DMS114 treated with DMSO at 0.1 percent for 48 hours (cell line): Measurements from ENCODE around the gene OVOL2.
"Not testable (repeated sequence)": the region's sequence is repeated elsewhere in the genome, so short reads cannot be mapped to it uniquely, and the experiment has no call there.

Source experiments
- DNase-seq: peaks from one replicate; lab custom pipeline; 2025; ENCODE audit not compliant: unreplicated experiment; lab: John Stamatoyannopoulos, UW

The OVOL2 gene

GRCh38 chr20:18058661-18059467 is 1.1 kb upstream of the OVOL2 start:
- DNase-seq: no peak

- no peak for DNase-seq
These were observed 256 bp upstream of the OVOL2 start for GRCh38 chr20:18057994-18058349.

GRCh38 chr20:18056174-18057100 is 1.3 kb downstream of the OVOL2 start:
- DNase-seq: no peak

- DNase-seq: no peak
These were observed 2.5 kb downstream of the OVOL2 start for GRCh38 chr20:18055261-18055660.

- no peak for DNase-seq
These were observed 4.9 kb downstream of the OVOL2 start for GRCh38 chr20:18052856-18053255.

- no peak for DNase-seq
These were observed 7.1 kb downstream of the OVOL2 start for GRCh38 chr20:18050628-18051027.

GRCh38 chr20:18048176-18048575 is 9.5 kb downstream of the OVOL2 start:
- no peak for DNase-seq

GRCh38 chr20:18046535-18046934 is 11.2 kb downstream of the OVOL2 start:
- no peak for DNase-seq

- DNase-seq: no peak
These were observed 15.5 kb downstream of the OVOL2 start for GRCh38 chr20:18042229-18042628.

- DNase-seq: no peak
These were observed 16.3 kb downstream of the OVOL2 start for GRCh38 chr20:18041462-18041861.

- no peak for DNase-seq
These were observed 18.7 kb downstream of the OVOL2 start for GRCh38 chr20:18039063-18039462.

GRCh38 chr20:18034039-18034438 is 23.7 kb downstream of the OVOL2 start:
- DNase-seq: no peak

- DNase-seq: no peak
These were observed 24.5 kb downstream of the OVOL2 start for GRCh38 chr20:18032977-18033892.

GRCh38 chr20:18031888-18032509 is 25.7 kb downstream of the OVOL2 start:
- DNase-seq: no peak

- DNase-seq: no peak
These were observed 26.7 kb downstream of the OVOL2 start for GRCh38 chr20:18031050-18031449.

GRCh38 chr20:18030020-18030419 is 27.7 kb downstream of the OVOL2 start:
- no peak for DNase-seq

- DNase-seq: not testable (repeated sequence)
These were observed 30.7 kb downstream of the OVOL2 start for GRCh38 chr20:18027011-18027410.

GRCh38 chr20:18024606-18025127 is 33.0 kb downstream of the OVOL2 start:
- DNase-seq: no peak

GRCh38 chr20:18020931-18021330 is 36.8 kb downstream of the OVOL2 start:
- no peak for DNase-seq

- no peak for DNase-seq
These were observed 38.6 kb downstream of the OVOL2 start for GRCh38 chr20:18019068-18019467.
